HG02588 (cell line): ENCODE results near the gene PEX26.
"Not testable (repeated sequence)": the region's sequence is repeated elsewhere in the genome, so short reads cannot be mapped to it uniquely, and the experiment has no call there.

Source experiments
- ATAC-seq: cut with Tn5 transposase; IDR thresholded peaks from one replicate; pipeline ENCODE4 v1.9.1; 2021; ENCODE audit warnings: mild to moderate bottlenecking, moderate library complexity; ENCODE audit not compliant: unreplicated experiment

The PEX26 gene

DNA sequence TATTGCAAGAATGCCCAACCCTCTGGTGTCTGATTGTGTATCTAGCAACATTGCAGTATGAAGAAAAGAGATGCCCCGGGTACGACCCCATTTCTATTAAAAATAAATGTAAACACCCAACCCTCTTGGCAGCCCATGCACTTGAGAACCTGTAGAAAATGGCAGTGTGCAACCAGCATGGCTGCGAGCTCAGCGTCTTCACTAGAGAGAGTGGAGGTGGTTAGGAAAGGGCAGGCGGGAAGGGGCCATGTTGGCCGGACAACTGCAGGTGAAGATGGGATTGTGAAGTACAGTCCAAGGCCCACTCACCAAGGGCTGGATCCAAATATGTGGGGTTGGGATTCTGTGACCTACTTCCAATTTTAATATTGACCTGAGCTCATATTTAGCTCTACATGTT, 15.9 kb downstream of the PEX26 start:
- no peak for ATAC-seq

DNA sequence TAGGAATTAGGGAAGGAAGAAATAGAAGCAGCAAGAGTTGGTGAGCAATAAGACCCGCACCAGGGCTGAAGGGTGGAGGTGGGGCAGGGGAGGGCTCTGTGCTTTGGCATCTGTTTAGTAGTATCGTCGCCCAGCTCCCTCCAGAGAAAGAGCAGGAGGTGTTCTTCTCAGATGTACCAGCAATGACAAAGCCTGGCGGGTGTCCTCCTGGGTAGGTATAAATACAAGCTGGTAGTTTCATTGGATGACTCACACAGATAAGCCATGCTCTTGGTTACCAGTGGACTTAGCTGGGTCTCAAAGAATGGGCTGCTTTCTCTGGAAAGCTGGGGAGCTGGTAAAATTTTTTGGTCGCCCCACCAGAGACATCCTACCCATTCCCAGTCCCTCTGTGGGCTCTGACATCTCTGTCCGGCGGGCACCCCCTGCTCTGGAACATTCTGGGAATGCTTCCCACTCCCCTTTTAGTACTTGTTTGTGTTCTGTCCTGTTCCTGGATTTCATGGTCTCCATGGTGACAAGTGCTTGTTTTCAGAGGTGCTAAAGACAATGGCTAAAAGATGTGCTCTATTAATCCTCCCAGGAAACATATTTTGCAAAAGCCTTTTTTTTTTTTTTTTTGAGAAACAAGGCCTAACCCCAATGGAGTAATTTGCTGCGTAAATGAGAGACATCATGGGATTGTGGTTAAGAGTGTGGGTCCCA, 17.5 kb downstream of the PEX26 start:
- no peak for ATAC-seq

DNA sequence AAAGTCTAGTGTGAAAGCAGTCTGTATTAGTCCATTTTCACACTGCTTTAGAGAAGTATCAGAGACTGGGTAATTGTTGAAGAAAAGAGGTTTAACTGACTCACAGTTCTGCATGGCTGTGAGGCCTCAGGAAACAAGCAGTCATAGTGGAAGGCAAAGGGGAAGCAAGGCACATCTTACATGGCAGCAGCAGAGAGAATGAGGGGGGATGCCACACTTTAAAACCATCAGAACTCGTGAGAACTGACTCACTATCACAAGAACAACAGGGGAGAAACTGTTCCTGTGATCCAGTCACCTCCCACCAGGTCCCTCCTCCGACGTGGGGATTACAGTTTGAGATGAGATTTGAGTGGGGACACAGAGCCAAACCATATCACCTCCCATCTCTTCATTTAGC, 19.0 kb downstream of the PEX26 start:
- no peak for ATAC-seq

DNA sequence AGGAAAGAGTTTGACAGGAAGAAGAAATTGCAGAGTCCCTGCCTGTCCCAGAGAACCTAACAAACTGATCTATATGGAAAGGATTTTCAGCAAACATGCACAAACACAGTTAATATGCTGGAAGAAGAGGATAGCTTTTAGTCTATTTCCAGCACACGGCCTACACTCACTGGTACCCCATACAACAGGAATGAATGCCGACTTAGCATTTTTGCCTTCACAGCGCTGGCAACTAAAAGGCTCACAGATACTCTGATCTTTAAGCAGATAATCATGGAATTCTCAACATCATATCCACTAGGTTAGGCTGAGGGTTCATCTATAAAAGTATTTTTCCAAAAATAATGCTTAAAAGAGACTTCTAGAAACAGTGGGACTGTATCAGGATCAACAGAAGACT, 23.0 kb downstream of the PEX26 start:
- ATAC-seq: no peak

DNA sequence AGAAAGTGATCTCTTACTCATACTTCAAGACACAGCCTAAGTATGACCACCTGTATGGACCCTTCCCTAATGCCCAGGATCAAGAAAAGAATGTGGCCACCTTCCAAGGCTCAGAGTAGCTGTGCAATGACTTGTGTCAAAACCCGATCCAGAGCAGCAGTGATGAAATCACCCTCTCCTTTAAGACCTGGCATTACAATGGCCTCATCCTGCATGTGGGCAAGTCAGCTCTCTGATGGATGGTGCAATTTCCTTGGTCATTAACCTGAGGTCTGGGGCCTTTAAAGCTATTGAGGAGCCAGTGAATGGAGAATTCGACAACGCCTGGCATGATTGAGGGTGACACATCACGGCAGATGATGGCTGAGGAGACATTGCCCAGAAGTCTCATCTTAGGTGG, 23.7 kb downstream of the PEX26 start:
- no peak for ATAC-seq

DNA sequence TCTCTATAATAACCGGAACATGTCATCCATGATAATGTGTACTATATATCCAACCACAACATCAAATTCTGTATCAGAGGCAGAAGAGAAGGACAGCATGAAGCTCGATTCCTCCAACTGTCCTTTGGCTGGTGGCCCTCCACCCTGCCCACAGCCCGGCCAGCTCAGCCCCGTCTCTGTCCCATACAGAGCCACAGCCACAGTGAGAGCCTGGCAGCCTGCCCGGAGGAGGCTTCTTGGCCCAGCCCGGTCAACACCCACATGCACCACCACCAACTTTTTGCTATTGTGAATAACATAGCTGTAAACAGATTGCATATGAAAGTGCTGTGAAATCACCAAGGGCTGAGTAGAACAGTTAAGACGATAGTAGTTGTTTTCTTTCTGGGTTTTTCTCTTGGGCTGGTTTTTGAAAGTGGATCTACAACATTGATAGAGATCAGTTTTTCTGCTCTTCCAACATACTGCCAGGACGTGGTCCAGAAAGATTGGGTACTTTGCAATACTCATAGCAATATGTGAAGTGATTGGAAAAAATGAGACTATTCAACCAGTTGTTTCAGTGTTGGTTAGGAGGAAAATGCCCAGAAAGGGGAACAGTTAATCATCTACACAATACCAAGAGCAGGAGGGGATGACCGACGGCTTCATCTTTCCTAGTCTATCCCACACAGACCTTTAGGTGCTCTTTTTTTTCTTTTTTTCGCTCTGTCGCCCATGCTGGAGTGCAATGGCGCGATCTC, 25.9 kb downstream of the PEX26 start:
- ATAC-seq: no peak

DNA sequence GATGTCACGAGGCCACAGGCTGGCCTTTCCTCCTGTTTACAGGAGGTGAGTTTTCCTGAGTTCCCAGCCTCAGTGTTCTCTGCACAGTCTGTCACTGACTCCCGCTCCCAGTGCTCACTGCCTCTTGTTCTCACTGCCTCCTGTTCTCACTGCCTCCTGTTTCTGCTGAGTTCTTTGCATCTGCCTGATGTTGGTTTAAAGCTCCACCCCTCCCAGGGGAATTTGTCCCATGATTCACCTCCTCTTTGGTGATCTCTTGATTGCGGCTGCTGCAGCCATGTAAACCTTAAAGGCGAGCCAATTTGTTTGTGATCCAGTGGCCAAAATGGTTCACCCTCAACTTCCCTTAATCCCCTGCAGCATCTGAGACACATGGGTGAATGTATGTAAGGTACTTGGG, 26.8 kb downstream of the PEX26 start:
- ATAC-seq: no peak

DNA sequence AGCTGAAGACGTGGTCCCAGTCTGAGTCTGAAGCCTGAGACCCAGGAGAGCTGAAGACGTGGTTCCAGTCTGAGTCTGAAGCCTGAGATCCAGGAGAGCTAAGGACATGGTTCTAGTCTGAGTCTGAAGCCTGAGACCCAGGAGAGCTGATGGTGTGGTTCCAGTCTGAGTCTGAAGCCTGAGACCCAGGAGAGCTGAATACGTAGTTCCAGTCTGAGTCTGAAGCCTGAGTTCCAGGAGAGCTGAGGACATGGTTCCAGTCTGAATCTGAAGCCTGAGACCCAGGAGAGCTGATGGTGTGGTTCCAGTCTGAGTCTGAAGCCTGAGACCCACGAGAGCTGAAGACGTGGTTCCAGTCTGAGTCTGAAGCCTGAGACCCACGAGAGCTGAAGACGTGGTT, 28.2 kb downstream of the PEX26 start:
- not testable (repeated sequence) for ATAC-seq

DNA sequence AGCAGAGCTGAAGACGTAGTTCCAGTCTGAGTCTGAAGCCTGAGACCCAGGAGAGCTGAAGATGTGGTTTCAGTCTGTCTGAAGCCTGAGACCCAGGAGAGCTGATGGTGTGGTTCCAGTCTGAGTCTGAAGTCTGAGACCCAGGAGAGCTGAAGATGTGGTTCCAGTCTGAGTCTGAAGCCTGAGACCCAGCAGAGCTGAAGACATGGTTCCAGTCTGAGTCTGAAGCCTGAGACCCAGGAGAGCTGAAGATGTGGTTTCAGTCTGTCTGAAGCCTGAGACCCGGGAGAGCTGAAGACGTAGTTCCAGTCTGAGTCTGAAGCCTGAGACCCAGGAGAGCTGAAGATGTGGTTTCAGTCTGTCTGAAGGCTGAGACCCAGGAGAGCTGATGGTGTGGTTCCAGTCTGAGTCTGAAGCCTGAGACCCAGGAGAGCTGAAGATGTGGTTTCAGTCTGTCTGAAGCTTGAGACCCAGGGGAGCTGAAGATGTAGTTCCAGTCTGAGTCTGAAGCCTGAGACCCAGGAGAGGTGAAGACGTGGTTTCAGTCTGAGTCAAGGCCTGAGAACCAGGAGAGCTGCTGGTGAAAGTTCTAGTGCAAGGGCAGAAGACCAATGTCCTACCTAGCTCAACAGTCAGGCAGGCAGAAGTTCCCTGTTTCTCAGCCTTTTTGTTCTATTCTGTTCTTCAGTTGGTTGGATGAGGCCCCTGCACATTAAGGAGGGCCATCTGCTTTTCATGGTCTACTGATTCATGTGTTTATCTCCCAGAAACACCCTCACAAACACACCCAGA, 29.0 kb downstream of the PEX26 start:
- ATAC-seq: not testable (repeated sequence)

DNA sequence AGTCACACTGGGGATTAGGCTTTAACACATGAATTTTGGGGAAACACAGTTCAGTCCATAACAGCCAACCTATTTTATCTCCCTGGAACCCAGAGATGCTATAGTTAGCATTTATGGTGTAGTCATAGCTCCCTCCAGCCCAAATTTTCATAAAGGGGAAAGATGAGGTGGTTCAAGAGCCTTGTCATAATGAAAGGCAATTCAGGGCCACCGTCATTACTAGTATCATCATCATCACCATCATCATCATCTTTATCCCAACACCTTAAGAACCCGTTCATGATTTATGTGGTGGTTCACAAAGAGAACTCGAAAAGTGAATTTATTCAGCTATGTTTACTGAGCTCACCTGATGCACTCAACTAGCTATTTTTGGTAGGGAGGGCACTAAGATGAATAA, 30.4 kb downstream of the PEX26 start:
- no peak for ATAC-seq

DNA sequence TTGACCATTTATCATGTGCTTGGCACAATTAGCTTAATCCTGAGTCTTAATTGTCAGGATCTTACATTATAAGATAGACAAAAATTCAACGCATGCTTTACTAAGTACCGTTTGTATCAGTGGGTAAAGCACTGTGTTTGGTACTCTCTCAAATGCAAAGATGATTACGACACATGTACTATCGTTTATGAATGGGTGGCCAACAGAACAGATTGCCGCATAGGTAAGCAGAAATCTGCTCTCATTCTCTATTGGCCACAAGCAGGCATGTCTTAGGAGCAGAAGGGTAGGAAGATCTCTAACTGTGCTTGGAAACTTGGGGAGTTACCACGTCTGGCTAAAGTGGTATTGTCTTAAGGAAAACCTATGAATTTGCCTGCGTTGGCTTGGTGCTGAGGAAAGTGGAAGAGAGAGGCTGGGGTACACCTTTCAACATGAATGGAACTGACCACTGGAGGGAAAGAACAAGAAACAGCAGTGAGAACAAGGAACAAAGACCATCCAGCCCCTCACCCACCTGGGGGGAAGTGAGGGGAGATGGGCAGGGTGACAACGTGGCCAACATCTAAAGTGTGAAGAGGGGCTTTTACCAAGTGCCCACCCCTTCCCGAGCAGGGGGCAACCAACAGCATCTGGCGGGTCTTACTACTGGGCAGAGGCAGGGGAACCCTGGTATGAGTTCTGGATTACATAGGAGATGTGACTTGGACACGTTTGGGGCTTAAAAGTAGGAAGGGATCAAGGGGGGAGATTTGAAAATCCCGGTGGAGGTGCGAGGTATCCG, 31.8 kb downstream of the PEX26 start:
- no peak for ATAC-seq

DNA sequence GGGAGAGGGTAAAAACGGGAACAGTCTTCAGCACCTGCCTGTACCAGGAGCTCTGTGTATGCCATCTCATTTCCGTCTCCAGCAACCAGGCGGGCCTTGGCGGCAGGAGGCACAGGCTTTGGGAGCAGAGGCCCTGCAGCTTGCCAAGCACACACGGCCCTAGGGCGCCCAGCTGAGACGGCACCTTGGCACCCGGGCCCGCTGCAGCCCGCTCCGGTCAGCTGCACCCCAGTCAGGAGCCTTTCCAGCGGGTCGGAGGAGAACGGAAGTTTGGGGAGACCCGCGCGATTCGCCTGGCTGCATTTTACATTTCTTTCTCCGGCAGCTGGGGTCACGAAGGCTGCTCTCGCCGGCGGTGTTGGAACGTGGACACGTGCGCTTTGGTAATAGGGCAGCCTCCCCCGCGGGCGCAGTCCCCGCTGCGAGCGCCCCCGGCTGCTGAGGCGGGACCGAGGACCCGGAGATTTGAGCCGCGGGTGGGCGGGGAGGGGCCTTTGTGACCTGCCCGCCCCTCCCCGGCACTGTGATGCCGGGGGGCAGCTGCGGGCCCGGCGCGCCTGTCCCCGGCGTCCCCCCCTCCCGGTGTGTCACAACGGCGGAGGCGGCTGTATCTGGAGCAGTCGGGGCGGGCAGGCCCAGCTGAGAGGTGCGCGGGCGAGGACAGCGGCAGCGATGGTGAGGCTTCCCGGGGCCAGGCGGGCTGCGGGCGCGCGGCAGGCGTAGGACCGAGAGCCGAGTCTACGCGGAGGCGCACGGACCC, 32.6 kb downstream of the PEX26 start, which contains the start of gene TUBA8:
Gene TUBA8, plus strand, starts transcription at position 616 of the 760 bp plus-strand sequence. Its CDS starts 57 bp downstream, at position 673.
- no peak for ATAC-seq

DNA sequence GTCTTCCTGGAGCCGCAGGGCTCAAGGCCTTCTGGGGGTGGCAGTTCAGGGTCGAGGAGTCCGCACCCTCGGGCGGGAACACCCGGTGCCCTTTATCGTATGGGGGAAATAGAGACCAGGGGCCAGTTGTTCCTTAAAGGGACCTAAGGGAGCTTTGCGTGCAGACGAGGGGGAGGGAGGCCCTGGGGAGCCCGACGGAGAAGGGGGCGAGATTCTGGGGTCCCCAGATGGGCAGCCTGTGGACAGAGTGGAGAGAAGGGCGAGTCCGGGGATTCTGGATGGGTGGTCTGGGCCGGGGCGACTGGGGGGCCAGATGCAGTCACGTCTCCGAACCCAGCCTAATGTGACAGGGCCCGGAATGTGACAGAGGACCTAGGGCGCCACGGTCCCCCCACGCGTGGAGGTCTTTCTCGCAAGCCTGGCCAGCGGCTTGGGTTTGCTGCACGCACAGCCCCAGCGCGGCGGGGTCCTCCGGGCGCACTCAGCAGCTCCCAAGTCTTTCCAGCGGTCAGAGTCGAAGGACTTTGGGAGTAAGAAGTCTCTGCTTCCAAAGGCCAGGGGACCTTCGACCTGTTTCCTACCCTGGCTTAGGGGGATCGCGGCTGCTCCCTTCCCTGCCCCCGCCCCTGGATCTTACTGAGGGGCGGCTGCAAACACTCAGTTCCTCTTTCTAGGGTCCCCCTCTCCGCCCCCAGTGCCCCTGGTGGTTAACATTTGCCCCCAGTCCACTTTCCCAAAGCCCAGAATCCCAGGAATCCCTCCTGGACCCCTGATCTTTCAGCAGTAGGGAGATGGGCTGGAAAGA, 33.4 kb downstream of the PEX26 start:
- ATAC-seq: no peak

DNA sequence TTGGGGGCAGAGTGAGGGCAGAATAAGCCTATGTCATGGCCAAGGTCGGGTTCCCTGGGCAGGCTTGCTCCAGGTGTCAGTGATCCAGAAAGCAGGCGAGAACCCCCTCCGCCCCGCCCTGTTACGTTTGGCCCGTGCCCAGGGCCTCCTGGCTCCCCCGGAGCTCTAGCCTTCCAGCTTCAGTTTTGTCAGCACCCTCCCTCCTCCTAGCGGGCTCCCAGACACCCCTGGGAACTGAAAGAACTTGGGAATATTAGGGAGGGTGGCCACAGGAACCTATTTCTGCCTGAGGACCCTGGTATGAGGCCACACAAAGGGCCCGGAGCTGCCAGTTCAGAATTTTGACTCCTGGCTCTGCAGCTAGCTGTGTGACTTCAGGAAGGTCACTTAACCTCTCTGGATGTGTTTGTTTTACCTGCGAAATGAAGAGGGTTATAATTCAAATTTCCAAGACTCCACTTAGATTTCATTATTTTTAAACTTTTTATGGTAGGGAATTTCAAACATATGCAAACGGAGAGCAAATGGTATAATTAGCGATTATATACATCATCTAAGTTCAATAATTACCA, 34.1 kb downstream of the PEX26 start:
- no peak for ATAC-seq

DNA sequence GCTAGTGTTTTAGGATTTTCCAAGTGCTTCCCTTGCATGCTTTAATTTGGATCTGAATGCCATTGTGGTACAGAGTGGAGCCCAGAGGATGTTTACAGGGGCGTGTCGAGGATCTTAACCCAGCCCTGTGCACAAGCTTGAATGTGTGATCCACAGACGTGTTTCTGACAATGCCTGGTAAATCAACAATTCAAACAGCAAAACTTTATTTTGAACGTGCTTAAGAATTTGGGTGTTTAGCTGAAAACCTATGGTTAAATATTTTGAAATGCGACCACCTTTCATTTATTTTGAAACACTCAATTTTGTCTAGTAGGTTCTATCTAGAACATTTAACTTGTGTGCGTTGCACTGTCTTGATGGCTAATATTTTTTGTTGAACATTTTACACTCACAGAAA, 34.6 kb downstream of the PEX26 start:
- ATAC-seq: no peak

DNA sequence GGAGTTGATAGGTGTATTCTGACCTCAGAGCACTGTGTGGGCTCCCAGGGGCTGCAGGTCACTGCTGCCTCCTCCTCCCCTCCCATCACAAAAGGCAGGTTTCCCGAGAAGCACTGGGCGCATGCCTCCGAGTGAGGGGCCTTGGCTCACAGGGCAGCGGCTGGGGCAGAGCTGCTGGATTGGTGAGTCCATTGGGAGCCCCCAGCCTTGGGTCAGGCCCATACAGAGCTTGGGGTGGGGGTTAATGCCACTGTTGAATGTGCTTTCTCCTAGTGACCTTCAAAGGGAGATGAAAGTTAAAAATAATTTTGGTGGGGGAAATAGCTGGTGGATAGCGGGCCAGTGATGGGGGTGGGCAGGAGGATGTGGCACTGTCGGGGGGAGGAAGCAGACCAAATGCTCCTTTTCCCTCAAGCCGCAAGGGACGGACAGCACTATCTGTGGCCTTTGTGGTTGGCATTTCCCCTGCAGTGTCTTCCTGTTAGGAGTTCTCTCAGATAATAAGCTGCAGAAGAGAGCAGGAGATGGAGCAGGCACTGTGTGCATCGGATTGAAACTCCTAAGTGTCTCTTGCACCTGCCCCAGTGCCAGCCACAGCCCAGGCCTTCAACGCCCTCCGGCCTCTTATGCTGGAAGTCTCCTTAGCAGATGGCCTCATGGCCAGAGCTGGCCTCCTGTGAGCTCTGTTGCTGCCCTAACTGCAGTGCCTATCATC, 36.0 kb downstream of the PEX26 start:
- ATAC-seq: no peak

DNA sequence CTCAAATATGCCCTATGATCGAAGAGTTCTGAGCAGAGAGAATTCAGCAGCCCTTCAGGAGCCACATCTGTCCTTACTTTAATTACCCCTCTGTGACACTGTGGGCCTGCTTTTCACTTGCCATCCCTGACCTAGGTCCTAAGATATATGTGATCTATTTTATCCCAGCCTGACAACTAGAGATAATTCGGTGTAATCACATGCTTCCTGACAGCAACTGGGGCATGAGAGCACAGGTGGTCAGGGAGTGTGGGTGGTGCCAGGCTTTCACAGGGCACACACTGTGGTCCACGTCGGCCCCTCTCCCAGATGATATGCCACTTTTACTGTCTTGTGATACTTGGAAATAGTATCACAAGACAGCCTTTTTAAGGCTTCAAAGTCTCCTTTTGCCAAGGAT, 36.7 kb downstream of the PEX26 start:
- ATAC-seq: no peak

DNA sequence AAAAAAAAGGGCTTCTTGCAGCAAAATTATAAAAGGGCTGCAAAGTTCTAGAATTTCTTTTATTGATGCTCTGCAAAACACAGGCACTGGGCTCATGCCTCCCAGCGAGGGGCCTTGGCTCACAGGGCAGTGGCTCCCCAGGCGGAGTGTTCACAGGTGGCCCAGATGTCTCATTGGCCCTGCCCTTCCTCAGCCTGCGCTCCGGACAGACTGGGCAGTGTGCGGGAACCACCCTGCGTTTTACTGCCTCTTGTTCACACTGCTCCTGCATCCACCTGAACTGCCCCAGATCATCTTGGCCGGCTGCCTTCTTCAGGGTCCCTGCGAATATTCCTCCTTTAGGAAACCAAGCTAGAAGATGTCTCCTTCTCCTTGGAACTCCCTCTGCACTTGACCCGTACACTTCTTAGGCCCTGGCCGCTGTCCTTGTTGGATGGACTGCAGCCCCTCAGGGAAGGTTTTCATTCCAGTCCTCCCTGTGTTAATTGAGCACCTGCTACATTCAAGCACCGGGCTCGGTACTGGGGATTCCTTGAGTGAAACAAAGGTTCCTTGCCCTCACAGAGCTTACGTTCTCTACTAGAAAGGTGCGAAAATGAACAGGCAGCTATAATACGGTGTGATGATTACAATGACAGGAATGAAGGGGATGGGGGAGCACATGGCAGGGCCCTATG, 37.3 kb downstream of the PEX26 start:
- no peak for ATAC-seq
